ENCODE data around the gene VPS13A.

DNA sequence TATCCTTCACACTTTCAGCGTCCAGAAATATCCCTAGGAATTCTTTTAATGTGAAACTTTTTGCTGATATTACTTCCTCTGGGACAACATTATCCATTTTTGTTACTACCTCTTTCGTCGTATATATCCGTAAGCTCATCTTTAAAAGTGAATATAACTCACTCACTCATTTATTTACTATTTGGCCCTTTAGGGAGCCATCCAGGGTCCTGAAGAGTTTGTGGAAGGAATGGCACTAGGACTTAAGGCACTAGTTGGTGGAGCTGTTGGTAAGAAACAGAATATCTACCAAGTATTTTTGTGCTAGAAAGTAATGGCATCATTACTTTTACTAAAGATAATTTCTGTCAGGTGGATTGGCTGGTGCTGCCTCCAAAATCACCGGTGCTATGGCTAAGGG, 192.7 kb downstream of the VPS13A start:
- TF ChIP-seq GPN1 (CRISPR knock-in tag; IDR thresholded peaks at IDR 0.05; ENCODE audit: borderline replicate concordance) (no peak), MYC (CRISPR knock-in tag; IDR thresholded peaks at IDR 0.05; ENCODE audit: borderline replicate concordance) (no peak), MAZ (IDR thresholded peaks at IDR 0.05; ENCODE audit: borderline replicate concordance, low read depth, low read length) (no peak), MAZ (CRISPR knock-in tag; IDR thresholded peaks at IDR 0.05; ENCODE audit: low read depth) (no peak), ZSCAN12 (CRISPR knock-in tag; IDR thresholded peaks at IDR 0.05) (no peak), POLR2AphosphoS5 (IDR thresholded peaks at IDR 0.05; ENCODE audit: low read depth, low read length) (no peak), SP1 (IDR thresholded peaks at IDR 0.05) (no peak), SP1 (CRISPR knock-in tag; IDR thresholded peaks at IDR 0.05) (no peak)
- TF ChIP-seq, protein P1, sequence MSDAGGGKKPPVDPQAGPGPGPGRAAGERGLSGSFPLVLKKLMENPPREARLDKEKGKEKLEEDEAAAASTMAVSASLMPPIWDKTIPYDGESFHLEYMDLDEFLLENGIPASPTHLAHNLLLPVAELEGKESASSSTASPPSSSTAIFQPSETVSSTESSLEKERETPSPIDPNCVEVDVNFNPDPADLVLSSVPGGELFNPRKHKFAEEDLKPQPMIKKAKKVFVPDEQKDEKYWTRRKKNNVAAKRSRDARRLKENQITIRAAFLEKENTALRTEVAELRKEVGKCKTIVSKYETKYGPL (CRISPR knock-in tag; IDR thresholded peaks at IDR 0.05), result no peak
- TF ChIP-seq, protein P2, sequence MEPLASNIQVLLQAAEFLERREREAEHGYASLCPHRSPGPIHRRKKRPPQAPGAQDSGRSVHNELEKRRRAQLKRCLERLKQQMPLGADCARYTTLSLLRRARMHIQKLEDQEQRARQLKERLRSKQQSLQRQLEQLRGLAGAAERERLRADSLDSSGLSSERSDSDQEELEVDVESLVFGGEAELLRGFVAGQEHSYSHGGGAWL (CRISPR knock-in tag; IDR thresholded peaks at IDR 0.05), result no peak

Measured in HepG2 (cell line).